Upper lobe of left lung (tissue), 4 donors: ENCODE results near the gene ATP6V0E2.

Experiments
- POLR2A ChIP-seq, 4 donors: fragments of 450-650 bp; IDR thresholded peaks; one replicate each; pipeline ENCODE4 v1.5.1; 2016 to 2017; ENCODE audit warnings: antibody characterized with exemption in 4 of 4, mild to moderate bottlenecking in 2 of 4
- POLR2AphosphoS5 ChIP-seq, 2 donors: sonication (generic); formaldehyde crosslinking; IDR thresholded peaks; one replicate each; pipeline ENCODE4 v1.5.1; 2017; ENCODE audit warnings: antibody characterized with exemption in 2 of 2
- TF ChIP-seq, protein P1 (sequence below), 6 experiments: fragments of 450-650 bp in 4 of 6; fragments of 200-600 bp in 2 of 6; sonication (generic) in 2 of 6; IDR thresholded peaks; one replicate each; pipeline ENCODE4 v1.5.1; 2016 to 2019; ENCODE audit warnings: antibody characterized with exemption in 6 of 6

DNA sequence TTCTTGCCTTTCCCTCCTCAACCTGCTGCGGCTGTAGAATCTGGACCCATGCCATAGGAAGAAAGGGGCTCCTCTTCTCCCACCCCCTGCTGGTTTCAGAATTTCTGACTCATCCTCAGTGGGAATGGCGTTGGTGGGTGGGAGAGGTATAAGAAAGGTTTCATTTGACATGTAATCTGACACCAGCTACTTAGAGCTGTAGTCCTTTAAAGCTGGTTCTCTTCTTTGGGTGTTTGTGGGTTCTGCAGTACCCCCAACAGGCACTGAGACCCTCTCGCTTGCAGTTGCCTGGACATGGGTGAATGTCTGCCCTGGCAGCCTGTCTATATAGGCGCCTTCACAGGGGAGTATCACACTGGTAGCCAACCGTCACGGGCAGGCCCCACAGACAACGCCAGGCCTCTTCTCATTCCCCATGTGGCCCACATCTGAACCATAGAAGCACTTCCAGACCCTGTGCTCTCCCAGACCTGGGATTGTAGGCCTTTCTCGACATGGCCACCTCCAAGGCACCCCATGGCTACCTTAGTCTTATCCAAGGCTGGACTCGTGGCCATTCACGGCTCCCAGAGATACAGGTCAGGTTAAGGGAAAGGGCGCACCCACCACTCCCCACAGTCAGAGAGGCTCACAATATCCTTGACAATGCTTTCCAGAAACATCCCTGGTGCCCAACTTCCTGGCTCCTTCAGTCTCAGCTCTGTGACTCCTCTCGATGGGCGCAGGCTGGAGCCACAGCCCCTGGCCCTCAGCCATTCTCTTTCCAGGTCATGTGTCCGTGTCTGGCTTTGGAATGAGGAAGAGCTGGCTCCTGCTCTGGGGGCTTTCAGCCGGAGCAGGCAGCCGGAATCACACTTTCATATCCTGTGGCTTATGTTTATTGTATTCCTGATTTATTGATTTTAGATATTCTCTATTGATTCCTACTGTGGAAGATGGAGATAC lies 18.1 kb upstream of the ATP6V0E2 start:
- TF ChIP-seq POLR2AphosphoS5 (IDR thresholded peaks at IDR 0.05): no peak
- TF ChIP-seq, protein P1, sequence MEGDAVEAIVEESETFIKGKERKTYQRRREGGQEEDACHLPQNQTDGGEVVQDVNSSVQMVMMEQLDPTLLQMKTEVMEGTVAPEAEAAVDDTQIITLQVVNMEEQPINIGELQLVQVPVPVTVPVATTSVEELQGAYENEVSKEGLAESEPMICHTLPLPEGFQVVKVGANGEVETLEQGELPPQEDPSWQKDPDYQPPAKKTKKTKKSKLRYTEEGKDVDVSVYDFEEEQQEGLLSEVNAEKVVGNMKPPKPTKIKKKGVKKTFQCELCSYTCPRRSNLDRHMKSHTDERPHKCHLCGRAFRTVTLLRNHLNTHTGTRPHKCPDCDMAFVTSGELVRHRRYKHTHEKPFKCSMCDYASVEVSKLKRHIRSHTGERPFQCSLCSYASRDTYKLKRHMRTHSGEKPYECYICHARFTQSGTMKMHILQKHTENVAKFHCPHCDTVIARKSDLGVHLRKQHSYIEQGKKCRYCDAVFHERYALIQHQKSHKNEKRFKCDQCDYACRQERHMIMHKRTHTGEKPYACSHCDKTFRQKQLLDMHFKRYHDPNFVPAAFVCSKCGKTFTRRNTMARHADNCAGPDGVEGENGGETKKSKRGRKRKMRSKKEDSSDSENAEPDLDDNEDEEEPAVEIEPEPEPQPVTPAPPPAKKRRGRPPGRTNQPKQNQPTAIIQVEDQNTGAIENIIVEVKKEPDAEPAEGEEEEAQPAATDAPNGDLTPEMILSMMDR (IDR thresholded peaks at IDR 0.05): no peak
- no peak for TF ChIP-seq POLR2A (IDR thresholded peaks at IDR 0.05)
